Gastrocnemius medialis (tissue), 4 donors: ENCODE results near the gene NOP58.

Source experiments
- CTCF ChIP-seq, 5 experiments: fragments of 450-650 bp in 3 of 5; fragments of 200-600 bp in 2 of 5; sonication (generic) in 2 of 5; IDR thresholded peaks in 4 of 5; conservative IDR thresholded peaks in 1 of 5; 1 replicate in 4 of 5; 2 replicates in 1 of 5; pipeline ENCODE4 v1.5.1; 2016 to 2019; ENCODE audit warnings: antibody characterized with exemption in 5 of 5, mild to moderate bottlenecking in 3 of 5, moderate library complexity in 3 of 5
- POLR2A ChIP-seq, 2 donors: fragments of 450-650 bp; IDR thresholded peaks; one replicate each; pipeline ENCODE4 v1.6.1; 2017; ENCODE audit warnings: antibody characterized with exemption in 2 of 2, mild to moderate bottlenecking in 2 of 2, moderate library complexity in 2 of 2

- no peak for TF ChIP-seq CTCF (IDR thresholded peaks at IDR 0.05 in 4 of 5, conservative IDR thresholded peaks at IDR 0.05 in 1 of 5)
- TF ChIP-seq POLR2A (IDR thresholded peaks at IDR 0.05), result no peak
These were observed 43.7 kb upstream of the NOP58 start for GRCh38 chr2:202221873-202222272.
